Smooth muscle cell (in vitro differentiated cells): Measurements from ENCODE around the gene BLOC1S4. TPM values are rescaled to one million over a fixed set of nuclear protein-coding genes. Genes with fewer than 3 reads are reported as not detected.

ENCODE experiments used
- DNase-seq: peaks from one replicate; lab custom pipeline; 2025; ENCODE audit not compliant: unreplicated experiment; lab: John Stamatoyannopoulos, UW
- H2AFZ ChIP-seq: fragments of 200-600 bp; sonication (generic); 2 replicates; pipeline ENCODE4 v1.6.0; 2016; ENCODE audit warnings: antibody characterized with exemption, low read depth, mild to moderate bottlenecking
- H3F3A ChIP-seq: fragments of 200-600 bp; sonication (generic); 2 replicates; pipeline ENCODE4 v1.6.0; 2017; ENCODE audit warnings: antibody characterized with exemption, low read depth
- H3K27ac ChIP-seq: fragments of 200-600 bp; sonication (generic); 2 replicates; pipeline ENCODE4 v1.5.1; 2016; ENCODE audit warnings: low read depth, mild to moderate bottlenecking
- H3K27me3 ChIP-seq: fragments of 200-600 bp; sonication (generic); 2 replicates; pipeline ENCODE4 v1.6.1; 2016; ENCODE audit warnings: low read depth, mild to moderate bottlenecking
- H3K36me3 ChIP-seq: fragments of 200-600 bp; sonication (generic); 2 replicates; pipeline ENCODE4 v1.5.1; 2016; ENCODE audit warnings: low read depth
- H3K4me1 ChIP-seq: fragments of 200-600 bp; sonication (generic); 2 replicates; pipeline ENCODE4 v1.5.1; 2016; ENCODE audit warnings: low read depth
- H3K4me2 ChIP-seq: fragments of 200-600 bp; sonication (generic); 2 replicates; pipeline ENCODE4 v1.6.0; 2016; ENCODE audit warnings: mild to moderate bottlenecking
- H3K4me3 ChIP-seq: fragments of 200-600 bp; sonication (generic); 2 replicates; pipeline ENCODE4 v1.5.1; 2016; ENCODE audit warnings: mild to moderate bottlenecking
- H3K79me2 ChIP-seq: fragments of 200-600 bp; sonication (generic); 2 replicates; pipeline ENCODE4 v1.6.0; 2016; ENCODE audit warnings: low read depth, mild to moderate bottlenecking
- H3K9ac ChIP-seq: fragments of 200-600 bp; sonication (generic); 2 replicates; pipeline ENCODE4 v1.6.0; 2016; ENCODE audit warnings: low read depth
- H3K9me3 ChIP-seq: fragments of 200-600 bp; sonication (generic); replicated peaks from 2 replicates; pipeline ENCODE4 v1.5.1; 2016; ENCODE audit warnings: low read depth
- H4K20me1 ChIP-seq: fragments of 200-600 bp; sonication (generic); 2 replicates; pipeline ENCODE4 v1.6.0; 2016; ENCODE audit warnings: low read depth
- WGBS: methylation state at CpG from one replicate; pipeline ENCODE4 v1.1.7; 2016; ENCODE audit warnings: low lambda C conversion rate; 5-methylcytosine and 5-hydroxymethylcytosine counted together
- polyA plus RNA-seq: library from polyadenylated mRNA; unstranded; fragments of >200 nt; fragmentation: Nextera tagmentation; extraction: Ambion mirVana; gene quantifications from 2 replicates; pipeline ENCODE4 v1.2.1, GENCODE V29; 2016
- total RNA-seq: library from RNA; depleted of rRNA; stranded (reverse); fragments of >200 nt; gene quantifications from 2 replicates; pipeline ENCODE4 v1.2.3, GENCODE V29; 2014
- TF ChIP-seq, protein P1 (sequence below): fragments of 200-600 bp; sonication (generic); IDR thresholded peaks from 2 replicates; pipeline ENCODE4 v1.5.1; 2017; ENCODE audit warnings: borderline replicate concordance, mild to moderate bottlenecking, antibody characterized with exemption; ENCODE audit not compliant: insufficient read depth, poor library complexity, severe bottlenecking

The BLOC1S4 gene
- total and polyA plus RNA-seq, 2 experiments from 2014 or later, result 21.8 to 41.8 TPM

DNA sequence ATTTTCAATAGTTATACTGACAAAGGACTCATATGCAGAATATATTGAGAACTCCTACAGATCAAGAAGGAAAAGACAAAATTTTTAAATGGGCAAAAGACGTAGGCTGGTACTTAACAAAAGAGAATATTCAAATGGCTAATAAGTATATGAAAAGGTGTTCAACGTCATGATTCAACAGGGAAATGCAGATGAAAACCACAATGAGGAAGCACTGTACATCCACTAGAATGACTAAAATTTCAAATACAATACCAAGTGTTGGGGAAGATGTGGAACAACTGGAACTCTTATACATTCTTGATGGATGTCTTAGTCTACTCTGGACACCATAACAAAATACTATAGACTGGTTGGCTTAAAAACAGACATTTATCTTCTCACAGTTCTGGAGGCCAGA, 5.0 kb upstream of the BLOC1S4 start:
- no peak overlapping the region for H3K4me2 ChIP-seq

DNA sequence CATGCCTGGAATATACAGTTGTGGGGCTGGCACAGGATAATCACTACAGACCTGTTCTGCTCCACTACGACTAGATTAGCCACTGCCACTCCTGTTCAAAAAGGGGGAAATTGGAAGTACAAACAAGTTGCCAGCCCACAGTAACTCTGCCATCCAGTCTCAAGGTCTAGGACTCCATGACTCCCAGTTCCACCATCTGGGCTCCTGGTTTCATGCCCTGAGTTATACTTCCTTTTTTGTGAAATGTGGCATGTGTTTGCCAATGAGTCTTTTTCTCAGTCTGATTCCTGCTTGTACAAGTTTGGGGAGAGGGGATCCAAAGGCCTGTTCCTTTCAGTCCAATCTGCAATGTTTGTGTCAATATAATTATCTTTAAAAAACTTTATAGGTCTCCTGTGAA, 1.0 kb upstream of the BLOC1S4 start:
- DNase-seq, result no peak
- WGBS, result 85% methylated on average over 1 of the region's 1 CpG
- peak overlapping the region; percentile 65 for H2AFZ ChIP-seq

More for the DNA sequence above, 5.0 kb upstream of the BLOC1S4 start:
- Histone ChIP-seq H3K4me1 (peaks cover 17% of the 10 kb centered on the region), H3K9ac (no peak overlapping the region), H3F3A (no peaks in the 10 kb centered on the region), H3K36me3 (no peaks in the 10 kb centered on the region), H3K9me3 (no peaks in the 10 kb centered on the region), H4K20me1 (peaks cover 25% of the 10 kb centered on the region), H3K79me2 (peaks cover 32% of the 10 kb centered on the region), H3K27ac (no peak overlapping the region), H3K27me3 (no peaks in the 10 kb centered on the region), H3K4me3 (no peak overlapping the region), H2AFZ (no peak overlapping the region)
- 96% methylated on average over 2 of the region's 2 CpGs for WGBS
- DNase-seq, result no peak
- TF ChIP-seq, protein P1, sequence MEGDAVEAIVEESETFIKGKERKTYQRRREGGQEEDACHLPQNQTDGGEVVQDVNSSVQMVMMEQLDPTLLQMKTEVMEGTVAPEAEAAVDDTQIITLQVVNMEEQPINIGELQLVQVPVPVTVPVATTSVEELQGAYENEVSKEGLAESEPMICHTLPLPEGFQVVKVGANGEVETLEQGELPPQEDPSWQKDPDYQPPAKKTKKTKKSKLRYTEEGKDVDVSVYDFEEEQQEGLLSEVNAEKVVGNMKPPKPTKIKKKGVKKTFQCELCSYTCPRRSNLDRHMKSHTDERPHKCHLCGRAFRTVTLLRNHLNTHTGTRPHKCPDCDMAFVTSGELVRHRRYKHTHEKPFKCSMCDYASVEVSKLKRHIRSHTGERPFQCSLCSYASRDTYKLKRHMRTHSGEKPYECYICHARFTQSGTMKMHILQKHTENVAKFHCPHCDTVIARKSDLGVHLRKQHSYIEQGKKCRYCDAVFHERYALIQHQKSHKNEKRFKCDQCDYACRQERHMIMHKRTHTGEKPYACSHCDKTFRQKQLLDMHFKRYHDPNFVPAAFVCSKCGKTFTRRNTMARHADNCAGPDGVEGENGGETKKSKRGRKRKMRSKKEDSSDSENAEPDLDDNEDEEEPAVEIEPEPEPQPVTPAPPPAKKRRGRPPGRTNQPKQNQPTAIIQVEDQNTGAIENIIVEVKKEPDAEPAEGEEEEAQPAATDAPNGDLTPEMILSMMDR, result no peak

DNA sequence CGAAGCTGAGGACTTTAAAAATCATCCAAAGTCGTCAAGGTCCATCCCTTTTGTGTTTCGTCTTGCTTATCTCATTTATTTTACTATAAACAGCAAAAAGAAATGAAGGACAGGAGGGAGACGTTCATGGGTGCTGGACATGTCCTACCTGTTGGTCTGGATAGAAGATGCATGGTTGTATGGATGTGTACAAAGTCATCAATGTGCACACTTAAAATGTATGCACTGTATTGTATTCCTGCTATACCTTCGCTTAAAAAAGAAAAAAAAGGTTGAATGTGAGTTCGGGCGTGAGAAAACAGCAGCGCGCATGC, 313 bp upstream of the BLOC1S4 start:
- peak overlapping the region; percentile 68 for H3K9ac ChIP-seq
- no peaks in the 10 kb centered on the region for H3K36me3 ChIP-seq
- peak overlapping the region; percentile 65 for H2AFZ ChIP-seq
- peak overlapping the region; percentile 96 for H3K4me2 ChIP-seq
- peaks cover 23% of the 10 kb centered on the region for H3K79me2 ChIP-seq
- DNase-seq, result no peak
- H4K20me1 ChIP-seq, result peaks cover 17% of the 10 kb centered on the region
- H3F3A ChIP-seq, result peaks cover 10% of the 10 kb centered on the region
- H3K27ac ChIP-seq, result peak overlapping the region; percentile 60
- TF ChIP-seq, protein P1, result no peak
- no peaks in the 10 kb centered on the region for H3K9me3 ChIP-seq
- H3K27me3 ChIP-seq, result no peaks in the 10 kb centered on the region
- peak overlapping the region; percentile 61 for H3K4me3 ChIP-seq
- H3K4me1 ChIP-seq, result peaks cover 8% of the 10 kb centered on the region
- 12% methylated on average over 9 of the region's 9 CpGs for WGBS

More for the DNA sequence above, 1.0 kb upstream of the BLOC1S4 start:
- peaks cover 10% of the 10 kb centered on the region for H3F3A ChIP-seq
- peak overlapping the region; percentile 96 for H3K4me2 ChIP-seq
- no peaks in the 10 kb centered on the region for H3K36me3 ChIP-seq
- H3K27me3 ChIP-seq, result no peaks in the 10 kb centered on the region
- H3K4me3 ChIP-seq, result no peak overlapping the region
- TF ChIP-seq, protein P1, result no peak
- H3K9me3 ChIP-seq, result no peaks in the 10 kb centered on the region
- H4K20me1 ChIP-seq, result peaks cover 17% of the 10 kb centered on the region
- H3K79me2 ChIP-seq, result peaks cover 23% of the 10 kb centered on the region
- no peak overlapping the region for H3K27ac ChIP-seq
- H3K9ac ChIP-seq, result no peak overlapping the region
- peaks cover 13% of the 10 kb centered on the region for H3K4me1 ChIP-seq

DNA sequence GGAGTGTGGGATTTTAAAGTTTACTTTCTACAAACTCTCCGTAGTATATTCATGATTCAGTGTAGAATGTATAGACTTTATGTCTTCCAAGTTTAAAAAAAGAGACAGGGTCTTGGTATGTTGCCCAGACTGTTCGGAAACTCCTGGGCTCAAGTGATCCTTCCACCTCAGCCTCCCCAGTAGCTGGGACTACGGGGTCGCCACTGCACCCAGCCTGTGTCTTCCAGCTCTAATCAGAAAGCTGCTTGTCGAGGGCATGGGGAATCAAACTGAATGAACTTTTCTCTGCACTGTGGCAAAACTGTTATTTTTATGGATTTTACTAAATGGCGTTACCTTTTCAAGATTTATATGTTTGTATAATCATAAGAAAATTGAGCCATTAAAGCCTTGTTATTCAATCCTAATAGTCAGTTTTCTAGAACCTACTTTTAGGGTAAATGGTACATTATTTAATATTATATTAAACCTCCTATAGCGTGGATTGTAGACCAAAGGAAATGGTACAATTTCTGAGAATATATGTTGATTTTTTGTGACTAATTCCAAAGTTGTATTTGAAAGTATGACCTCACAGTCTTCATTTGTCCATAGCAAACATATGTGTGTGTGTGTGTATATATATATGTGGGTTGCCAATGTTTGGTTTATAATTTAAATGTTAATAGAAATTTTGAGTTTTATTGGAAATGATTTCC, 1.1 kb downstream of the BLOC1S4 start:
- Histone ChIP-seq H3K4me2 (peak overlapping the region; percentile 96), H3K27me3 (no peaks in the 10 kb centered on the region), H4K20me1 (peaks cover 17% of the 10 kb centered on the region), H3F3A (peaks cover 10% of the 10 kb centered on the region), H3K4me1 (peaks cover 8% of the 10 kb centered on the region), H3K36me3 (no peaks in the 10 kb centered on the region), H2AFZ (no peak overlapping the region), H3K4me3 (peak overlapping the region; percentile 61), H3K9ac (peak overlapping the region; percentile 68), H3K9me3 (no peaks in the 10 kb centered on the region), H3K27ac (peak overlapping the region; percentile 60), H3K79me2 (peaks cover 23% of the 10 kb centered on the region)
- TF ChIP-seq, protein P1, result no peak
- 16% methylated on average over 7 of the region's 7 CpGs for WGBS
- no peak for DNase-seq
